ENCODE measurements around the gene GFRA3. TPM values are rescaled to one million over a fixed set of nuclear protein-coding genes. Genes with fewer than 3 reads are reported as not detected.
"Not testable (repeated sequence)": the region's sequence is repeated elsewhere in the genome, so short reads cannot be mapped to it uniquely, and the experiment has no call there.

GFRA3 gene
- total RNA-seq, result 0.16 TPM

GRCh38 chr5:138274189-138274853 is at the start of gene GFRA3:
Gene GFRA3, minus strand, starts transcription at chr5:138274621. Its CDS starts 197 bp downstream, at chr5:138274424.
- DNase-seq, result no peak

GRCh38 chr5:138318211-138318610 is 43.8 kb upstream of the GFRA3 start:
- not testable (repeated sequence) for DNase-seq

- no peak for DNase-seq
Measured at GRCh38 chr5:138316355-138316754, 41.9 kb upstream of the GFRA3 start.

GRCh38 chr5:138315751-138316278 is 41.4 kb upstream of the GFRA3 start:
- DNase-seq, result no peak

GRCh38 chr5:138305797-138306196 is 31.4 kb upstream of the GFRA3 start:
- DNase-seq, result no peak

- no peak for DNase-seq
Measured at GRCh38 chr5:138303372-138303771, 29.0 kb upstream of the GFRA3 start.

GRCh38 chr5:138289296-138289695 is 14.9 kb upstream of the GFRA3 start:
- no peak for DNase-seq

GRCh38 chr5:138287246-138287645 is 12.8 kb upstream of the GFRA3 start:
- no peak for DNase-seq

- no peak for DNase-seq
Measured at GRCh38 chr5:138282920-138283742, 8.7 kb upstream of the GFRA3 start.

GRCh38 chr5:138280915-138281314 is 6.5 kb upstream of the GFRA3 start:
- DNase-seq, result no peak

GRCh38 chr5:138276402-138277054 is 2.1 kb upstream of the GFRA3 start:
- no peak for DNase-seq

GRCh38 chr5:138275895-138276294 is 1.5 kb upstream of the GFRA3 start:
- DNase-seq, result no peak

- DNase-seq, result no peak
Measured at GRCh38 chr5:138275379-138275782, 960 bp upstream of the GFRA3 start.

- no peak for DNase-seq
Measured at GRCh38 chr5:138273834-138274188, 610 bp downstream of the GFRA3 start.

GRCh38 chr5:138272681-138273080 is 1.7 kb downstream of the GFRA3 start:
- no peak for DNase-seq

GRCh38 chr5:138271281-138271680 is 3.1 kb downstream of the GFRA3 start:
- no peak for DNase-seq

GRCh38 chr5:138264183-138264582 is 10.2 kb downstream of the GFRA3 start:
- no peak for DNase-seq

- no peak for DNase-seq
Measured at GRCh38 chr5:138263581-138263980, 10.8 kb downstream of the GFRA3 start.

GRCh38 chr5:138258704-138259292 is 15.6 kb downstream of the GFRA3 start:
- DNase-seq, result no peak

GRCh38 chr5:138257583-138257982 is 16.8 kb downstream of the GFRA3 start:
- no peak for DNase-seq

- DNase-seq, result no peak
Measured at GRCh38 chr5:138252944-138253343, 21.5 kb downstream of the GFRA3 start.

- DNase-seq, result not testable (repeated sequence)
Measured at GRCh38 chr5:138247800-138248199, 26.6 kb downstream of the GFRA3 start.

GRCh38 chr5:138246822-138247221 is 27.6 kb downstream of the GFRA3 start:
- no peak for DNase-seq
